Caco-2 (cell line): Measurements from ENCODE around the gene DIS3L2. TPM values are rescaled to one million over a fixed set of nuclear protein-coding genes. Genes with fewer than 3 reads are reported as not detected.

Experiments
- BruUV-seq: library from RNA; stranded (reverse); fragments of 400-500 nt; replicated peaks from 2 replicates; lab custom pipeline; 2021; lab: Mats Ljungman, UMichigan
- CTCF ChIA-PET: fragments of 300-600 bp; sonication (Branson Sonifier 250); formaldehyde crosslinking; loops from one replicate; lab custom pipeline; 2022; ENCODE audit warnings: antibody characterized with exemption; lab: Charles Lee
- POLR2A ChIA-PET: fragments of 300-600 bp; sonication (Branson Sonifier 250); formaldehyde crosslinking; loops from one replicate; lab custom pipeline; 2022; ENCODE audit warnings: antibody characterized with exemption; lab: Charles Lee
- DNase-seq, 2 experiments: peaks; one replicate each; pipeline versions ENCODE4 v3.0.0 to v3.0.0-alpha.2; 2020 to 2022
- H3K27me3 ChIP-seq: replicated peaks from 2 replicates; pipeline ENCODE4 v1.6.0; 2011; ENCODE audit warnings: low read length; ENCODE audit not compliant: control insufficient read depth, insufficient read depth
- H3K36me3 ChIP-seq: 2 replicates; pipeline ENCODE4 v1.5.1; 2011; ENCODE audit warnings: low read length; ENCODE audit not compliant: control insufficient read depth, insufficient read depth
- H3K4me1 ChIP-seq: fragments of 250-450 bp; sonication (Bioruptor Pico); 2 replicates; pipeline ENCODE4 v1.5.1; 2020; ENCODE audit warnings: mild to moderate bottlenecking
- H3K4me3 ChIP-seq: 2 replicates; pipeline ENCODE4 v1.5.1; 2011; ENCODE audit warnings: low read depth, mild to moderate bottlenecking, control low read depth, low read length
- H3K9me3 ChIP-seq: fragments of 250-450 bp; sonication (Bioruptor Pico); 2 replicates; pipeline ENCODE4 v1.5.1; 2020; ENCODE audit warnings: mild to moderate bottlenecking, moderate library complexity
- H3K27ac Mint-ChIP-seq: one replicate; pipeline ENCODE4 v1.8.0; 2022; ENCODE audit warnings: mixed read lengths; ENCODE audit not compliant: unreplicated experiment
- H3K27me3 Mint-ChIP-seq: one replicate; pipeline ENCODE4 v1.8.0; 2022; ENCODE audit warnings: mixed read lengths; ENCODE audit not compliant: insufficient read depth, unreplicated experiment
- H3K36me3 Mint-ChIP-seq: one replicate; pipeline ENCODE4 v1.8.0; 2022; ENCODE audit warnings: mild to moderate bottlenecking, mixed read lengths; ENCODE audit not compliant: insufficient read depth, unreplicated experiment
- H3K4me1 Mint-ChIP-seq: one replicate; pipeline ENCODE4 v1.8.0; 2022; ENCODE audit warnings: low read depth, mixed read lengths; ENCODE audit not compliant: unreplicated experiment
- H3K4me3 Mint-ChIP-seq: one replicate; pipeline ENCODE4 v1.8.0; 2022; ENCODE audit warnings: mild to moderate bottlenecking, moderate library complexity, mixed read lengths; ENCODE audit not compliant: unreplicated experiment
- H3K9me3 Mint-ChIP-seq: one replicate; pipeline ENCODE4 v1.8.0; 2022; ENCODE audit warnings: mixed read lengths; ENCODE audit not compliant: unreplicated experiment
- intact Hi-C: fragments of 100-400 bp; cut with micrococcal nuclease; formaldehyde crosslinking; loops from one replicate; pipeline ENCODE4 v1.10.0; 2022; ENCODE audit not compliant: unreplicated experiment
- microRNA-seq: library from miRNA; unstranded; fragments of <30 nt; microRNA quantifications from one replicate; pipeline ENCODE4 v1.2.0, GENCODE V29; 2022
- total RNA-seq: library from RNA; stranded (reverse); gene quantifications from 2 replicates; pipeline ENCODE4 v1.2.3, GENCODE V29; 2022
- TF ChIP-seq, protein P1 (sequence below), 2 experiments: fragments of 200-600 bp in 1 of 2; IDR thresholded peaks; 1 replicate in 1 of 2; 2 replicates in 1 of 2; pipeline versions ENCODE4 v1.5.1 to v1.8.0; 2011 to 2022; ENCODE audit warnings: antibody characterized with exemption in 1 of 2, control low read depth in 1 of 2, inconsistent platforms in 1 of 2, low read depth in 1 of 2, low read length in 1 of 2, mild to moderate bottlenecking in 1 of 2, moderate library complexity in 1 of 2; ENCODE audit not compliant: insufficient read depth in 1 of 2, severe bottlenecking in 1 of 2, unreplicated experiment in 1 of 2

The DIS3L2 gene
- total RNA-seq, 1 experiment from 2014 or later, result 15.5 TPM

DNA sequence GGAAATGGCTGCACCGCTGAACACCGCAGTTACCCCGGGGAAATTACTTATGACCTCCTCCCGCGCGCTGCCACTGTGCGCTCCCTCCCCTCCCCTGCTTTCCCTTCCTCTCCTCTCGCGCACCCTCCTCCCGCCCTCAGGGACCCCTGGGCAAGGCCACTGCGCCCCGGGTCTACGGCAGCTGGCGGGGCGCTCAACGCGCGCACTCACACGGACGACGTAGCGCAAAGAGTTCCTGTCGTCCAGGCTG is 424.9 kb downstream of the DIS3L2 start:
- ChIA-PET POLR2A (interaction anchor here (0.5 kb wide), 1 partner anchor 49 kb away, joined by 3 read pairs; no protein-coding TSS in a partner anchor), CTCF (interaction anchor here (0.6 to 1.2 kb wide), 2 partner anchors 46 to 53 kb away, joined by 3 to 7 read pairs; no protein-coding TSS in a partner anchor)

More for the DNA sequence above, 424.9 kb downstream of the DIS3L2 start:
- Mint-ChIP-seq H3K9me3 (no peaks in the 10 kb centered on the region), H3K27ac (peak overlapping the region; percentile 89), H3K4me1 (peaks cover 20% of the 10 kb centered on the region), H3K27me3 (no peaks in the 10 kb centered on the region), H3K36me3 (peaks cover 11% of the 10 kb centered on the region), H3K4me3 (peak overlapping the region; percentile 72)
- Histone ChIP-seq H3K27me3 (no peaks in the 10 kb centered on the region), H3K4me1 (peaks cover 16% of the 10 kb centered on the region), H3K36me3 (no peaks in the 10 kb centered on the region), H3K4me3 (peak overlapping the region; percentile 15; the same call in 1 of the 2 replicates), H3K9me3 (no peaks in the 10 kb centered on the region)
- TF ChIP-seq, protein P1, sequence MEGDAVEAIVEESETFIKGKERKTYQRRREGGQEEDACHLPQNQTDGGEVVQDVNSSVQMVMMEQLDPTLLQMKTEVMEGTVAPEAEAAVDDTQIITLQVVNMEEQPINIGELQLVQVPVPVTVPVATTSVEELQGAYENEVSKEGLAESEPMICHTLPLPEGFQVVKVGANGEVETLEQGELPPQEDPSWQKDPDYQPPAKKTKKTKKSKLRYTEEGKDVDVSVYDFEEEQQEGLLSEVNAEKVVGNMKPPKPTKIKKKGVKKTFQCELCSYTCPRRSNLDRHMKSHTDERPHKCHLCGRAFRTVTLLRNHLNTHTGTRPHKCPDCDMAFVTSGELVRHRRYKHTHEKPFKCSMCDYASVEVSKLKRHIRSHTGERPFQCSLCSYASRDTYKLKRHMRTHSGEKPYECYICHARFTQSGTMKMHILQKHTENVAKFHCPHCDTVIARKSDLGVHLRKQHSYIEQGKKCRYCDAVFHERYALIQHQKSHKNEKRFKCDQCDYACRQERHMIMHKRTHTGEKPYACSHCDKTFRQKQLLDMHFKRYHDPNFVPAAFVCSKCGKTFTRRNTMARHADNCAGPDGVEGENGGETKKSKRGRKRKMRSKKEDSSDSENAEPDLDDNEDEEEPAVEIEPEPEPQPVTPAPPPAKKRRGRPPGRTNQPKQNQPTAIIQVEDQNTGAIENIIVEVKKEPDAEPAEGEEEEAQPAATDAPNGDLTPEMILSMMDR (IDR thresholded peaks at IDR 0.05; ENCODE audit: insufficient read depth in 1 of 2, low read depth in 1 of 2, low read length in 1 of 2, severe bottlenecking in 1 of 2, unreplicated experiment in 1 of 2), result no peak
- no TSS peak for BruUV-seq
- intact Hi-C loops, result loop anchor here (5.0 kb wide), 1 partner anchor 36 kb away; no protein-coding TSS in a partner anchor
- DNase-seq, result peak; percentile 7 to 49

Small RNAs within 50 kb of the gene (microRNA-seq; reads per million reads assigned to microRNA genes)
- not detected for gene MIR562

Other genes starting within 250 kb of the DIS3L2 start
- 8.1 and 9.1 TPM in 2 replicates for gene PDE6D, start 180.4 kb upstream of the DIS3L2 start, total RNA-seq
- 32.8 and 35.9 TPM in 2 replicates for gene COPS7B, start 175.3 kb upstream of the DIS3L2 start, total RNA-seq
- not detected in 2 replicates for gene NPPC, start 35.3 kb upstream of the DIS3L2 start, total RNA-seq